GM12878 (cell line): ENCODE data around the gene MARK4. TPM values are rescaled to one million over a fixed set of nuclear protein-coding genes. Genes with fewer than 3 reads are reported as not detected.

Experiments
- ATAC-seq: fragments of 200-7000 bp; cut with Tn5 transposase; 3 replicates; pipeline ENCODE4 v1.9.1; 2020; ENCODE audit warnings: mild to moderate bottlenecking, moderate library complexity
- BruUV-seq: library from RNA; stranded (reverse); fragments of 400-500 nt; replicated peaks from 2 replicates; lab custom pipeline; 2021; lab: Mats Ljungman, UMichigan
- CTCF ChIA-PET: fragments of 300-600 bp; sonication (Branson Sonifier 250); formaldehyde crosslinking; extraction: SDS; loops from one replicate; lab custom pipeline; 2021; ENCODE audit warnings: inconsistent platforms; lab: Yijun Ruan, JAX
- POLR2A ChIA-PET: fragments of 350-600 bp; formaldehyde crosslinking; extraction: SDS; loops from one replicate; lab custom pipeline; 2021; ENCODE audit warnings: inconsistent platforms; lab: Charles Lee
- RAD21 ChIA-PET: fragments of 300-600 bp; sonication (Branson Sonifier 250); formaldehyde crosslinking; loops from one replicate; lab custom pipeline; 2023; ENCODE audit warnings: antibody characterized with exemption; ENCODE audit not compliant: unreplicated experiment; lab: Charles Lee
- SMC1A ChIA-PET: fragments of 300-600 bp; sonication (Branson Sonifier 250); formaldehyde crosslinking; loops from one replicate; lab custom pipeline; 2023; ENCODE audit not compliant: unreplicated experiment, uncharacterized antibody; lab: Charles Lee
- DNase-seq: peaks from one replicate; pipeline ENCODE4 v3.0.0-alpha.2; 2011; ENCODE audit warnings: low read depth, low spot score
- FAIRE-seq: peaks from 3 replicates; lab custom pipeline; 2011; peaks lifted over from hg19 to GRCh38; lab: Jason Lieb, UNC
- H2AFZ ChIP-seq: 2 replicates; pipeline ENCODE4 v1.6.0; 2011; ENCODE audit warnings: low read depth, low read length, control low read depth; ENCODE audit not compliant: control insufficient read depth
- H3K27ac ChIP-seq: 2 replicates; pipeline ENCODE4 v1.5.1; 2011; ENCODE audit warnings: control low read depth; ENCODE audit not compliant: control insufficient read depth, insufficient read depth
- H3K27me3 ChIP-seq, 2 experiments: replicated peaks in 1 of 2; 2 replicates each; pipeline versions ENCODE4 v1.6.0 to v1.6.1; 2011; ENCODE audit warnings: low read length in 1 of 2; ENCODE audit not compliant: control insufficient read depth in 2 of 2, insufficient read depth in 2 of 2
- H3K36me3 ChIP-seq, 2 experiments: 2 replicates each; pipeline ENCODE4 v1.5.1; 2011; ENCODE audit warnings: low read length in 1 of 2; ENCODE audit not compliant: control insufficient read depth in 2 of 2, insufficient read depth in 2 of 2
- H3K4me1 ChIP-seq: 2 replicates; pipeline ENCODE4 v1.6.1; 2011; ENCODE audit warnings: mild to moderate bottlenecking, low read length, moderate library complexity, mixed read lengths; ENCODE audit not compliant: control insufficient read depth, insufficient read depth
- H3K4me2 ChIP-seq: 2 replicates; pipeline ENCODE4 v1.6.0; 2011; ENCODE audit warnings: control low read depth; ENCODE audit not compliant: control insufficient read depth, insufficient read depth
- H3K4me3 ChIP-seq: fragments of 200-600 bp; sonication (generic); 2 replicates; pipeline ENCODE4 v1.5.1; 2016
- H3K79me2 ChIP-seq: 2 replicates; pipeline ENCODE4 v1.6.0; 2011; ENCODE audit warnings: low read length; ENCODE audit not compliant: control insufficient read depth, insufficient read depth
- H3K9ac ChIP-seq: 2 replicates; pipeline ENCODE4 v1.8.0; 2011; ENCODE audit warnings: low read length, control low read depth, mixed read lengths; ENCODE audit not compliant: control insufficient read depth, insufficient read depth
- H3K9me3 ChIP-seq: replicated peaks from 3 replicates; pipeline ENCODE4 v1.5.1; 2011; ENCODE audit warnings: mild to moderate bottlenecking, low read length; ENCODE audit not compliant: control insufficient read depth, insufficient read depth
- H4K20me1 ChIP-seq: 2 replicates; pipeline ENCODE4 v1.6.0; 2011; ENCODE audit not compliant: control insufficient read depth, insufficient read depth
- EGR1 ChIP-seq, 2 experiments: IDR thresholded peaks; 1 replicate in 1 of 2; 2 replicates in 1 of 2; pipeline ENCODE4 v1.6.1; 2011 to 2012; ENCODE audit warnings: low read depth in 2 of 2, low read length in 2 of 2, borderline replicate concordance in 1 of 2, mild to moderate bottlenecking in 1 of 2, moderate library complexity in 1 of 2
- EP300 ChIP-seq, 2 experiments: fragments of 150-350 bp in 1 of 2; IDR thresholded peaks; 2 replicates each; pipeline ENCODE4 v1.6.1; 2011 to 2012; ENCODE audit warnings: low read depth in 2 of 2, low read length in 2 of 2, borderline replicate concordance in 1 of 2, improper control_type of control experiment in 1 of 2, inconsistent platforms in 1 of 2; ENCODE audit not compliant: control insufficient read depth in 1 of 2
- IKZF1 ChIP-seq: fragments of 450-650 bp; conservative IDR thresholded peaks from 2 replicates; pipeline ENCODE4 v1.6.1; 2017; ENCODE audit warnings: antibody characterized with exemption, mild to moderate bottlenecking
- TBL1XR1 ChIP-seq: IDR thresholded peaks from 2 replicates; pipeline ENCODE4 v1.6.1; 2012; ENCODE audit warnings: low read depth, low read length, improper control_type of control experiment
- TCF3 ChIP-seq: IDR thresholded peaks from 2 replicates; pipeline ENCODE4 v1.6.1; 2012; ENCODE audit warnings: low read depth, mild to moderate bottlenecking, low read length, borderline replicate concordance; ENCODE audit not compliant: insufficient read depth
- ZNF384 ChIP-seq: IDR thresholded peaks from 2 replicates; pipeline ENCODE4 v1.6.1; 2012; ENCODE audit warnings: low read depth, mild to moderate bottlenecking, low read length, improper control_type of control experiment, borderline replicate concordance
- WGBS: methylation state at CpG from one replicate; pipeline ENCODE4 v1.1.6; 2016; ENCODE audit warnings: low lambda C conversion rate; ENCODE audit not compliant: insufficient replicate concordance, insufficient coverage; ENCODE audit errors: missing lambda C conversion rate; 5-methylcytosine and 5-hydroxymethylcytosine counted together
- in situ Hi-C: fragments of 300-500 bp; cut with MboI; formaldehyde crosslinking; loops from 9 replicates; pipeline ENCODE4 v1.14.3; 2018; ENCODE audit warnings: mixed read lengths
- intact Hi-C: fragments of 100-400 bp; cut with micrococcal nuclease; formaldehyde crosslinking; loops from one replicate; pipeline ENCODE4 v1.14.2; 2022; ENCODE audit not compliant: unreplicated experiment
- polyA plus RNA-seq, 11 experiments: library from polyadenylated mRNA; depleted of rRNA in 4 of 11; unstranded in 6 of 11; stranded (reverse) in 5 of 11; fragments of >200 nt; fragmentation: Nextera tagmentation in 4 of 11; fragmentation: Illumina TruSeq in 1 of 11; extraction: Ambion mirVana in 4 of 11; extraction: Trizol in 1 of 11; gene quantifications; 1 replicate in 1 of 11; 2 replicates in 10 of 11; pipeline versions ENCODE4 v1.2.1 to v1.2.3, GENCODE V29; 2011 to 2016; ENCODE audit warnings: inconsistent platforms in 2 of 11, missing spikeins in 2 of 11, low read depth in 1 of 11
- total RNA-seq, 4 experiments: library from RNA; depleted of rRNA in 3 of 4; stranded (reverse); fragments of >200 nt in 3 of 4; fragmentation: Illumina TruSeq in 1 of 4; extraction: Trizol in 1 of 4; gene quantifications; 2 replicates each; pipeline versions ENCODE4 v1.2.1 to v1.2.3, GENCODE V29; 2013 to 2021

The MARK4 gene
- total and polyA plus RNA-seq, 10 of the 15 experiments (the other 5 are each of a cell fraction or from before 2014, with no cell fraction given), result 0.66 to 24.3 (median 5.1) TPM

DNA sequence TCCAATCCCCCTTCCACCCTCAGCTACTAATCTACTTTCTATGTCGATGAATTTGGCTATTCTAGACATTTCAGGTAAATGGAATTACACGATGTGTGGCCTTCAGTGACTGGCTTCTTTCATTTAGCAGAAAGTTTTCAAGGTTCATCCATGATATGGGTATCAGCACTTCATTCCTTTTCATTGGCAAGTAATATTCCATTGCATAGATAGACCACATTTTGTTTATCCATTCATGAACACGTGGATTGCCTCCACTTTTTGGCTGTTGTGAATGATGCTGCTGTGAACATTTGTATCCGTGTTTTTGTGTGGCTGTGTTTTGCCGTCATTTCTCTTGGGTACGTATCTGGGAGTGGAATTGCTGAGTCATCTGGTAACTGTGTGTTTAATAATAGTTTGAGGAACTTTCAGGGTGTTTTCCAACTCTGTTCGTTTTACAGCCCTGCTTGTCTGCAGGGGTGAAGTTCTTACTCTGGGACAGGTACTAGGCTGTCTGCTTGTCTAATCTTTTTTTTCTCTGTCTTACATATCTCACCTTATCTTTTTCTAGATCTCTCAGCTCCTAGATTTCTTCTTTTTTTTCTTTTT, 32.5 kb downstream of the MARK4 start (continued):
- no peak for TF ChIP-seq TBL1XR1
- TF ChIP-seq ZNF384, result no peak
- TF ChIP-seq EP300 (IDR thresholded peaks at IDR 0.05; ENCODE audit: borderline replicate concordance in 1 of 2, control insufficient read depth in 1 of 2, low read depth in 2 of 2, low read length in 2 of 2), result no peak
- TF ChIP-seq IKZF1, result no peak

DNA sequence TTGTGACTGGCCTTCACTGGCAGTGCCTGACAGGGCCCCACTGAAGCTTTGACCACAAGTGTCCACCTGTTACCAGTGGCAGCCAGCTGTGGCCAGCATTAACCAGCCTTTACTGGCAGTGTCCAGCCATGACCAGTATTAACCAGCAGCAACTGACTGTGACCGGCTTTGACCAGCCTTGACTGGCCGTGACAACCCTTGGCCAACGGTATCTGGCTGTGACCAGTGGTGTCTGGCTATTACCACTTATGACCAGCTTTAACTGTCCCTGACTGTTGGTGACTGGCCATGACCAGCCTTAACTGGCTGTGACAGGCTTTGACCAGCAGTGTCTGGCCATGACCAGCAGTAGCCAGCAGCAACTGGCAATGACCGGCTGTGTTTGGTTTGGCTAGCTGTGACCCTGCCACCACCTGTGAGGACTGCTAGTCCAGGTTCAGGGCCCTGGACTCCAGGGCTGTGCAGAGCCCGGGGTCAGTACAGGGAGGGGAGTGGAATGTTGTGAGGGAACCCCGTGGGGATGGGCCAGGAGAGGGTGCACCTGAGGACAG, 39.4 kb downstream of the MARK4 start:
- H3K4me3 ChIP-seq, result no peak overlapping the region
- H3K27ac ChIP-seq, result no peak overlapping the region
- ATAC-seq (no peak), DNase-seq (no peak), FAIRE-seq (no peak)
- H2AFZ ChIP-seq, result no peak overlapping the region
- no peak for TF ChIP-seq EGR1 (IDR thresholded peaks at IDR 0.05; ENCODE audit: borderline replicate concordance in 1 of 2, low read depth in 2 of 2, low read length in 2 of 2)
- TF ChIP-seq TCF3, result peak; percentile 20; the same call in 1 of the 2 replicates
- POLR2A ChIA-PET, result no interaction called here
- BruUV-seq, result no TSS peak
- no peaks in the 10 kb centered on the region for H3K36me3 ChIP-seq
- intact Hi-C loops (no loop called here), in situ Hi-C loops (no loop called here)
- no peak overlapping the region for H3K9ac ChIP-seq
- SMC1A ChIA-PET, result no interaction called here
- no peaks in the 10 kb centered on the region for H4K20me1 ChIP-seq
- WGBS, result over 99% methylated on average over 6 of the region's 6 CpGs
- no peaks in the 10 kb centered on the region for H3K4me1 ChIP-seq
- no peaks in the 10 kb centered on the region for H3K9me3 ChIP-seq
- H3K79me2 ChIP-seq, result no peaks in the 10 kb centered on the region
- RAD21 ChIA-PET, result no interaction called here
- CTCF ChIA-PET, result no interaction called here
- H3K4me2 ChIP-seq, result no peak overlapping the region
- no peaks in the 10 kb centered on the region for H3K27me3 ChIP-seq
